ENCODE data around the gene FOXA3.

GRCh38 chr19:45918721-45919120 is 54.6 kb downstream of the FOXA3 start:
- TF ChIP-seq CTCF (IDR thresholded peaks at IDR 0.05; ENCODE audit: poor library complexity) (no peak), EZH2 (IDR thresholded peaks at IDR 0.05; ENCODE audit: borderline replicate concordance) (no peak), EZH2phosphoT487 (IDR thresholded peaks at IDR 0.05; ENCODE audit: low read depth, severe bottlenecking, unreplicated experiment) (no peak)
